Mesendoderm (in vitro differentiated cells): ENCODE data around the gene CENPU.

Experiments
- DNase-seq: peaks from one replicate; pipeline ENCODE4 v3.0.0; 2013
- H2AK5ac ChIP-seq: 2 replicates; pipeline ENCODE4 v1.6.1; 2013; ENCODE audit warnings: low read length, inconsistent platforms
- H2BK120ac ChIP-seq: 2 replicates; pipeline ENCODE4 v1.6.1; 2013; ENCODE audit warnings: low read depth, mild to moderate bottlenecking, low read length, moderate library complexity, mixed read lengths
- H2BK15ac ChIP-seq: replicated peaks from 2 replicates; pipeline ENCODE4 v1.6.1; 2013; ENCODE audit warnings: low read depth, mild to moderate bottlenecking, moderate library complexity
- H2BK5ac ChIP-seq: 2 replicates; pipeline ENCODE4 v1.6.1; 2013; ENCODE audit warnings: low read length, inconsistent platforms
- H3K18ac ChIP-seq: 2 replicates; pipeline ENCODE4 v1.6.1; 2013; ENCODE audit warnings: mild to moderate bottlenecking, low read length, mixed read lengths
- H3K23ac ChIP-seq: one replicate; pipeline ENCODE4 v1.6.1; 2013; ENCODE audit warnings: low read length
- H3K27ac ChIP-seq: 2 replicates; pipeline ENCODE4 v1.5.1; 2013; ENCODE audit warnings: low read depth, mild to moderate bottlenecking, inconsistent platforms, low read length, moderate library complexity
- H3K27me3 ChIP-seq: 2 replicates; pipeline ENCODE4 v1.6.1; 2013; ENCODE audit warnings: low read length, control low read depth, mild to moderate bottlenecking, inconsistent platforms; ENCODE audit not compliant: insufficient read depth, poor library complexity
- H3K36me3 ChIP-seq: 2 replicates; pipeline ENCODE4 v1.6.1; 2013; ENCODE audit warnings: low read length, inconsistent platforms; ENCODE audit not compliant: control insufficient read depth, insufficient read depth
- H3K4ac ChIP-seq: one replicate; pipeline ENCODE4 v1.6.1; 2013; ENCODE audit warnings: low read depth, mild to moderate bottlenecking, low read length, moderate library complexity
- H3K4me1 ChIP-seq: 2 replicates; pipeline ENCODE4 v1.6.1; 2013; ENCODE audit warnings: low read depth, low read length, inconsistent platforms; ENCODE audit not compliant: control insufficient read depth
- H3K4me2 ChIP-seq: 2 replicates; pipeline ENCODE4 v1.6.1; 2013; ENCODE audit warnings: low read length
- H3K4me3 ChIP-seq: 2 replicates; pipeline ENCODE4 v1.5.1; 2013; ENCODE audit warnings: mild to moderate bottlenecking, low read length
- H3K56ac ChIP-seq: one replicate; pipeline ENCODE4 v1.6.1; 2013; ENCODE audit warnings: low read length
- H3K79me1 ChIP-seq: 2 replicates; pipeline ENCODE4 v1.6.1; 2013; ENCODE audit warnings: low read length, inconsistent platforms
- H3K79me2 ChIP-seq: 2 replicates; pipeline ENCODE4 v1.6.1; 2013; ENCODE audit warnings: mild to moderate bottlenecking, low read length; ENCODE audit not compliant: control insufficient read depth, insufficient read depth
- H3K9ac ChIP-seq: 2 replicates; pipeline ENCODE4 v1.6.1; 2013; ENCODE audit warnings: low read length, inconsistent platforms
- H4K5ac ChIP-seq: one replicate; pipeline ENCODE4 v1.6.1; 2013; ENCODE audit warnings: low read length
- H4K8ac ChIP-seq: one replicate; pipeline ENCODE4 v1.6.1; 2013; ENCODE audit warnings: low read depth, mild to moderate bottlenecking, control low read depth, low read length, moderate library complexity
- WGBS: extraction: QIAGEN DNeasy Blood & Tissue Kit; methylation state at CpG from one replicate; pipeline ENCODE4 v1.1.7; 2013; ENCODE audit warnings: low lambda C conversion rate, missing lambda C conversion rate; ENCODE audit not compliant: insufficient coverage; ENCODE audit errors: extremely low coverage; 5-methylcytosine and 5-hydroxymethylcytosine counted together

CENPU gene

DNA sequence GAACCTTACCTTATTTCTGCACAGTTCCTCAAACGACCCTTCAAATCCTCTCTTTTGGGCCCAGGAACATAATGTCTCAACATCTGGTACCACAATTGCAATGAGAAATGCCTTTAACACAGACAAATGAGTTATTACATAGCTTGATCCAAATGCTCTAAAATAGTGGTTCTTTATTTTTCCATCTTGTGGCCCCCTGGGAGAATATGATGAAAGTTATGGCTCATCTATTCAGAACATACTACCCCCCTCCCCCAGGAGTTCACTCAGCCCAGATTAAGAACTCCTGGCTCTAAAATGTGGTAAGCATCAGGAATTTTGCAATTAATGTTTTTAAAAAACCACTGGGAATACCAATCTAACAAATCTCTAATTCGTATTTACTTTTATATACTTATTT, 23.9 kb upstream of the CENPU start:
- WGBS = no CpG with 5 or more reads among the region's 2 CpGs
- DNase-seq = no peak
- H3K27ac ChIP-seq = no peak overlapping the region

GRCh38 chr4:184756399-184756798, 22.5 kb upstream of the CENPU start:
- Histone ChIP-seq H3K27me3 (no peaks in the 10 kb centered on the region), H2BK120ac (no peak overlapping the region), H3K27ac (no peak overlapping the region), H3K18ac (no peak overlapping the region), H4K8ac (no peak overlapping the region), H3K36me3 (no peaks in the 10 kb centered on the region), H4K5ac (no peak overlapping the region), H2AK5ac (no peak overlapping the region), H2BK15ac (no peak overlapping the region), H3K4me3 (no peak overlapping the region), H2BK5ac (no peak overlapping the region), H3K56ac (no peak overlapping the region), H3K79me1 (no peaks in the 10 kb centered on the region), H3K23ac (no peak overlapping the region), H3K79me2 (no peaks in the 10 kb centered on the region), H3K4ac (no peak overlapping the region), H3K9ac (no peak overlapping the region), H3K4me2 (no peak overlapping the region), H3K4me1 (no peaks in the 10 kb centered on the region)
- DNase-seq = no peak
- WGBS = no CpG with 5 or more reads among the region's 6 CpGs

More for the DNA sequence above, 23.9 kb upstream of the CENPU start:
- no peak overlapping the region for H3K4ac ChIP-seq
- no peak overlapping the region for H3K18ac ChIP-seq
- no peak overlapping the region for H3K4me3 ChIP-seq
- no peak overlapping the region for H2BK15ac ChIP-seq
- no peaks in the 10 kb centered on the region for H3K4me1 ChIP-seq
- no peaks in the 10 kb centered on the region for H3K79me1 ChIP-seq
- no peak overlapping the region for H2AK5ac ChIP-seq
- no peak overlapping the region for H3K9ac ChIP-seq
- no peak overlapping the region for H2BK120ac ChIP-seq
- no peaks in the 10 kb centered on the region for H3K79me2 ChIP-seq
- H3K36me3 ChIP-seq = no peaks in the 10 kb centered on the region
- H4K8ac ChIP-seq = no peak overlapping the region
- H3K56ac ChIP-seq = no peak overlapping the region
- H3K23ac ChIP-seq = no peak overlapping the region
- H3K27me3 ChIP-seq = no peaks in the 10 kb centered on the region
- H2BK5ac ChIP-seq = no peak overlapping the region
- no peak overlapping the region for H4K5ac ChIP-seq
- H3K4me2 ChIP-seq = no peak overlapping the region

- no peak overlapping the region for H3K27ac ChIP-seq
- H3K4ac ChIP-seq = no peak overlapping the region
- no peak for DNase-seq
- no peak overlapping the region for H3K23ac ChIP-seq
- WGBS = no CpG with 5 or more reads among the region's 6 CpGs
- H3K27me3 ChIP-seq = no peaks in the 10 kb centered on the region
- no peak overlapping the region for H4K5ac ChIP-seq
- H3K79me2 ChIP-seq = no peaks in the 10 kb centered on the region
- no peak overlapping the region for H3K4me2 ChIP-seq
- H4K8ac ChIP-seq = no peak overlapping the region
- no peak overlapping the region for H2BK5ac ChIP-seq
- H2AK5ac ChIP-seq = no peak overlapping the region
- no peaks in the 10 kb centered on the region for H3K36me3 ChIP-seq
- no peak overlapping the region for H2BK120ac ChIP-seq
- H2BK15ac ChIP-seq = no peak overlapping the region
- H3K4me1 ChIP-seq = no peaks in the 10 kb centered on the region
- no peak overlapping the region for H3K4me3 ChIP-seq
- no peak overlapping the region for H3K18ac ChIP-seq
- H3K56ac ChIP-seq = no peak overlapping the region
- H3K9ac ChIP-seq = no peak overlapping the region
- no peaks in the 10 kb centered on the region for H3K79me1 ChIP-seq
Observed at GRCh38 chr4:184755278-184755677, 21.4 kb upstream of the CENPU start.

DNA sequence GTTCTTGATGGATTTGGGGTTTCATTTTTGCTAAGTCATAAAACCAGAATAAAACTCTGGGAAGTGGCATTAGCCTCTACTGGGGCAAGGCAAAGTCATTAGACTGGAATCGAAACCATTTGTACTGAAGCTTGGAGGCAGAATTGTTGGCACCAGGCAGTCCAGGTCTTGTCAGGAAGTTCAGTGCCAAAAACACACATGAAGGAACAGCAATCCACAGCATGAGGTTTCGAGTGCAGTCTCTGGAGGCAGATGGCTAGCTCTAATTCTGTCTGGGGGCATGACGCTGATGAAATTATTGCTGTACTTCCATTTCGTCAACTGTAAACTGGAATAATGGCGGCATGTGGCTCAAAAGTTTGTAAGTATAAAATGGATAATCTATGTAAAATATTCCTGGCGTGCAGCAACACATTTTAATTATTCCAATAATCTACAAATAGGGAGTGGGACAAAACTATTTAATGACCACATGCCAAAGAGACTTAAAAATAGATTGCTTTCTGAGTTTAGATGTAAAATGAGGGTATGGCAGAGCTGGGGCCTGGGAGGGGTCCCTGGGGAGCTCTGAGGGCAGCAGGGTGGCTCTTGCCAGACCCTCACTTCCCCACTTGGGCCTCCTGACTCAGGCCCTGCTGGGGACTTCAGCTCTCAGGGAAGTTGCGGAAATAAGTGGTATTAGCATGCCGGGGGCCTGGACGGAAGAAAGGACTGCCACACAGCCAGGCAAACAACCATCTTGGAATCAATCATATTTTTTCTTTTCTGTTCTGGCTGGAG, 18.8 kb upstream of the CENPU start:
- Histone ChIP-seq H2AK5ac (no peak overlapping the region), H3K4me1 (no peaks in the 10 kb centered on the region), H3K4me2 (no peak overlapping the region), H3K79me2 (no peaks in the 10 kb centered on the region), H2BK5ac (no peak overlapping the region), H4K8ac (no peak overlapping the region), H2BK15ac (no peak overlapping the region), H3K79me1 (no peaks in the 10 kb centered on the region), H3K4ac (no peak overlapping the region), H3K4me3 (no peak overlapping the region), H3K9ac (no peak overlapping the region), H4K5ac (no peak overlapping the region), H3K23ac (no peak overlapping the region), H3K27me3 (no peaks in the 10 kb centered on the region), H3K18ac (no peak overlapping the region), H2BK120ac (no peak overlapping the region), H3K36me3 (no peaks in the 10 kb centered on the region), H3K56ac (no peak overlapping the region), H3K27ac (no peak overlapping the region)
- WGBS = no CpG with 5 or more reads among the region's 9 CpGs
- no peak for DNase-seq

DNA sequence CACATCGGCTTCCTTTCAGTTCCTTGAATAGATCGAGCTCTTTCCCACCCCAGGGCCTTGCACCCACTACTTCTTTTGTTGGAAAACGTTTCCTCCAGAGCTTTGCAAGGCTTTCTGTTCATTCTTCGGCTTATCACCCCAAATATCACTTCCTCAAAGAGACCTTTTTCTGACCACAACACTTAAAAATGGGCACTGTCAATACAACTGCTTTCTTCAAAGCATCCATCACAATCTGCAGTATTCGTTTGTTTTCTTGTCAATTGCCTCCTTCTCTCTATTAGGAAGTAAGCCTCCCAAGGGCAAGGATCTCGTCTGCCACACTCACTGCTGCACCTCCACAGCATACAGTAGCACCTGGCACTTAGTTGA, 17.7 kb upstream of the CENPU start:
- Histone ChIP-seq H3K56ac (no peak overlapping the region), H3K79me2 (no peaks in the 10 kb centered on the region), H3K18ac (no peak overlapping the region), H3K4me1 (peaks cover under 1% of the 10 kb centered on the region), H3K36me3 (no peaks in the 10 kb centered on the region), H3K9ac (no peak overlapping the region), H3K4me2 (no peak overlapping the region), H2BK5ac (no peak overlapping the region), H3K27me3 (no peaks in the 10 kb centered on the region), H3K4me3 (no peak overlapping the region), H2AK5ac (no peak overlapping the region), H4K5ac (no peak overlapping the region), H2BK15ac (no peak overlapping the region), H2BK120ac (no peak overlapping the region), H3K4ac (no peak overlapping the region), H3K27ac (no peak overlapping the region), H4K8ac (no peak overlapping the region), H3K79me1 (no peaks in the 10 kb centered on the region), H3K23ac (no peak overlapping the region)
- no CpG with 5 or more reads among the region's 6 CpGs for WGBS
- no peak for DNase-seq
